Trophoblast cell (in vitro differentiated cells and primary cell): ENCODE results near the gene C1orf167.

Source experiments
- DNase-seq, 2 donors: peaks; one replicate each; pipeline ENCODE4 v3.0.0-alpha.2; 2016
- H2AFZ ChIP-seq: 2 replicates; pipeline ENCODE4 v1.6.1; 2013; ENCODE audit warnings: low read length, moderate library complexity, mild to moderate bottlenecking; ENCODE audit not compliant: insufficient read depth, poor library complexity
- H2AK5ac ChIP-seq: 2 replicates; pipeline ENCODE4 v1.6.1; 2013; ENCODE audit warnings: mild to moderate bottlenecking, low read length
- H2BK120ac ChIP-seq: 2 replicates; pipeline ENCODE4 v1.6.1; 2013; ENCODE audit warnings: low read length, mild to moderate bottlenecking, moderate library complexity; ENCODE audit not compliant: insufficient read depth, poor library complexity
- H2BK12ac ChIP-seq: 2 replicates; pipeline ENCODE4 v1.6.1; 2013; ENCODE audit warnings: mild to moderate bottlenecking, low read length, moderate library complexity
- H2BK5ac ChIP-seq: 2 replicates; pipeline ENCODE4 v1.6.1; 2013; ENCODE audit warnings: low read length, low read depth, moderate library complexity, mild to moderate bottlenecking; ENCODE audit not compliant: poor library complexity
- H3K14ac ChIP-seq: 2 replicates; pipeline ENCODE4 v1.6.1; 2013; ENCODE audit warnings: mild to moderate bottlenecking, low read length
- H3K18ac ChIP-seq: 2 replicates; pipeline ENCODE4 v1.6.1; 2013; ENCODE audit warnings: mild to moderate bottlenecking, low read length
- H3K23ac ChIP-seq: 2 replicates; pipeline ENCODE4 v1.6.1; 2013; ENCODE audit warnings: low read length
- H3K27ac ChIP-seq: 2 replicates; pipeline ENCODE4 v1.5.1; 2013; ENCODE audit warnings: low read depth, mild to moderate bottlenecking, inconsistent platforms, low read length, moderate library complexity
- H3K27me3 ChIP-seq: 2 replicates; pipeline ENCODE4 v1.6.1; 2013; ENCODE audit warnings: inconsistent platforms, mild to moderate bottlenecking, low read length, moderate library complexity; ENCODE audit not compliant: insufficient read depth
- H3K36me3 ChIP-seq, 2 experiments: 1 replicate in 1 of 2; 2 replicates in 1 of 2; pipeline ENCODE4 v1.6.1; 2013; ENCODE audit warnings: low read length in 2 of 2, mild to moderate bottlenecking in 2 of 2, moderate library complexity in 1 of 2; ENCODE audit not compliant: insufficient read depth in 2 of 2, control insufficient read depth in 1 of 2
- H3K4ac ChIP-seq: 2 replicates; pipeline ENCODE4 v1.6.1; 2013; ENCODE audit warnings: low read depth, mild to moderate bottlenecking, low read length, moderate library complexity
- H3K4me1 ChIP-seq, 2 experiments: 1 replicate in 1 of 2; 2 replicates in 1 of 2; pipeline ENCODE4 v1.6.1; 2013; ENCODE audit warnings: low read length in 2 of 2, mild to moderate bottlenecking in 2 of 2, moderate library complexity in 1 of 2; ENCODE audit not compliant: insufficient read depth in 2 of 2, control insufficient read depth in 1 of 2
- H3K4me2 ChIP-seq: 2 replicates; pipeline ENCODE4 v1.6.1; 2013; ENCODE audit warnings: inconsistent platforms, mild to moderate bottlenecking, low read length, moderate library complexity
- H3K4me3 ChIP-seq: 2 replicates; pipeline ENCODE4 v1.5.1; 2013; ENCODE audit warnings: mild to moderate bottlenecking, low read depth, low read length, inconsistent platforms
- H3K79me1 ChIP-seq: one replicate; pipeline ENCODE4 v1.6.1; 2013; ENCODE audit warnings: low read length
- H3K79me2 ChIP-seq: 2 replicates; pipeline ENCODE4 v1.6.1; 2013; ENCODE audit warnings: low read length, mild to moderate bottlenecking; ENCODE audit not compliant: control insufficient read depth, insufficient read depth, poor library complexity
- H3K9ac ChIP-seq: 2 replicates; pipeline ENCODE4 v1.6.1; 2013; ENCODE audit warnings: mild to moderate bottlenecking, low read length
- H3K9me3 ChIP-seq: 2 replicates; pipeline ENCODE4 v1.6.1; 2013; ENCODE audit warnings: low read depth, mild to moderate bottlenecking, control low read depth, inconsistent platforms, low read length; ENCODE audit not compliant: insufficient read depth
- H4K12ac ChIP-seq: 2 replicates; pipeline ENCODE4 v1.6.1; 2013; ENCODE audit warnings: low read depth, mild to moderate bottlenecking, low read length, moderate library complexity
- H4K8ac ChIP-seq: 2 replicates; pipeline ENCODE4 v1.6.1; 2013; ENCODE audit warnings: low read depth, mild to moderate bottlenecking, low read length, moderate library complexity
- H4K91ac ChIP-seq: one replicate; pipeline ENCODE4 v1.6.1; 2013; ENCODE audit warnings: low read depth, mild to moderate bottlenecking, low read length, moderate library complexity
- WGBS: extraction: QIAGEN DNeasy Blood & Tissue Kit; methylation state at CpG from one replicate; pipeline ENCODE4 v1.1.7; 2013; ENCODE audit warnings: missing lambda C conversion rate; ENCODE audit not compliant: insufficient read length, insufficient coverage; ENCODE audit errors: extremely low coverage; 5-methylcytosine and 5-hydroxymethylcytosine counted together

The C1orf167 gene

GRCh38 chr1:11805422-11806306, 43.7 kb downstream of the C1orf167 start, which contains the start of the genes CLCN6 and MTHFR:
TSS of gene CLCN6 (plus strand) at chr1:11806191. CDS start at chr1:11806263, 72 bp downstream.
TSS of gene MTHFR (minus strand) at chr1:11805964. CDS start at chr1:11803116, 2,848 bp downstream.
- peak within 1 kb of the TSS; percentile 98 for H4K8ac ChIP-seq
- peaks cover 14% of the 10 kb centered on the region for H3K79me2 ChIP-seq
- peaks cover 15 to 21% of the 10 kb centered on the region in 2 experiments for H3K36me3 ChIP-seq
- WGBS = no CpG with 5 or more reads among the region's 72 CpGs
- H3K9me3 ChIP-seq = peaks cover 2% of the 10 kb centered on the region
- peak within 1 kb of the TSS; percentile 98 for H2AK5ac ChIP-seq
- peak within 1 kb of the TSS; percentile 80 for H3K9ac ChIP-seq
- H3K4ac ChIP-seq = peak within 1 kb of the TSS; percentile 93
- H3K14ac ChIP-seq = peak within 1 kb of the TSS; percentile 96
- H2BK12ac ChIP-seq = peak within 1 kb of the TSS; percentile 89
- peak within 1 kb of the TSS; percentile 98 for H3K27ac ChIP-seq
- DNase-seq = peak; percentile 99 to 100
- H2BK5ac ChIP-seq = peak within 1 kb of the TSS; percentile 98
- H2AFZ ChIP-seq = peak within 1 kb of the TSS; percentile 95
- peak within 1 kb of the TSS; percentile 98 for H4K91ac ChIP-seq
- peak within 1 kb of the TSS; percentile 95 for H3K4me2 ChIP-seq
- peak within 1 kb of the TSS; percentile 98 for H3K18ac ChIP-seq
- no peaks in the 10 kb centered on the region for H3K27me3 ChIP-seq
- peak within 1 kb of the TSS; percentile 96 for H2BK120ac ChIP-seq
- peak within 1 kb of the TSS; percentile 94 for H3K4me3 ChIP-seq
- no peak within 1 kb of the TSS for H3K23ac ChIP-seq
- H3K79me1 ChIP-seq = peaks cover 29% of the 10 kb centered on the region
- H4K12ac ChIP-seq = peak within 1 kb of the TSS; percentile 96
- peaks cover 24 to 30% of the 10 kb centered on the region in 2 experiments for H3K4me1 ChIP-seq

DNA sequence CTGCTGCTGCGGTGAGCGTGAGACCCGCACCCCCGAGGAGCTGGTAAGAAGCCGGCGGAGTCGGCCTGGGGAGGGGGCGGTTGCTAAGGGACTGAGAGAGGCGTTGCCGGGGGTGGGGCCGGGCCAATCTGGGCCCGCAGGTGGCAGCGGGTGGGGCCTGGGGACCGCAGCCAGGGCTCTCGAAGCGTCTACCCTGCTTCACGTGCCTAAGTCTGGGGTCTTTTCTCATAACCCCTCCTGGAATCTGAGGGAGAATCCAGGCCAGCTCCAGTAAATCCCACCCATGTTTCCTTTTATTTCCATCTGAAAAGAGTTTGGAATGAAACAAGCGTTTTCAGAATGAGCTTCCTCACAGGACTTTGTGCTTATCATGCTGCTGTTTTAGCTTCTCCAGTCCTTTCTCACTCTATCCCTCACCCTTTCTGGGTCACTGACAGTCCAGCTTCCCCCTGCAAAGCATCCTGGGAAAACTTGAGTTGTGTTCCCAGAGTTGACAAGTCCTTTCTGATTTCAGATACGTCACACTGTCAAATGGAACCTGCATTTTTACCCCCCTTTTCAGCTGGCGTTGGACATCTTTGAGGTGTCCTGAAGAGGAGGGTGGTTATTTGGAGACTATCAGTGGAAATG, 44.4 kb downstream of the C1orf167 start:
- H3K79me1 ChIP-seq = peaks cover 29% of the 10 kb centered on the region
- H3K23ac ChIP-seq = no peak overlapping the region
- peak overlapping the region; percentile 98 for H4K8ac ChIP-seq
- H3K9me3 ChIP-seq = peaks cover 2% of the 10 kb centered on the region
- no peaks in the 10 kb centered on the region for H3K27me3 ChIP-seq
- H3K4me2 ChIP-seq = peak overlapping the region; percentile 66
- peak overlapping the region; percentile 94 for H3K4me3 ChIP-seq
- peak overlapping the region; percentile 97 for H4K91ac ChIP-seq
- peak in 1 of 2 donors; percentile 65 for DNase-seq
- peaks cover 14% of the 10 kb centered on the region for H3K79me2 ChIP-seq
- peak overlapping the region; percentile 46 for H2BK12ac ChIP-seq
- peaks cover 14 to 19% of the 10 kb centered on the region in 2 experiments for H3K36me3 ChIP-seq
- peak overlapping the region; percentile 93 for H3K4ac ChIP-seq
- H3K14ac ChIP-seq = peak overlapping the region; percentile 96
- H2BK120ac ChIP-seq = peak overlapping the region; percentile 96
- peak overlapping the region; percentile 80 for H3K9ac ChIP-seq
- no CpG with 5 or more reads among the region's 20 CpGs for WGBS
- H2AFZ ChIP-seq = peak overlapping the region; percentile 95
- peaks cover 24 to 25% of the 10 kb centered on the region in 2 experiments for H3K4me1 ChIP-seq
- peak overlapping the region; percentile 97 for H3K27ac ChIP-seq
- peak overlapping the region; percentile 96 for H4K12ac ChIP-seq
- H3K18ac ChIP-seq = peak overlapping the region; percentile 98
- peak overlapping the region; percentile 98 for H2BK5ac ChIP-seq
- peak overlapping the region; percentile 49 for H2AK5ac ChIP-seq

DNA sequence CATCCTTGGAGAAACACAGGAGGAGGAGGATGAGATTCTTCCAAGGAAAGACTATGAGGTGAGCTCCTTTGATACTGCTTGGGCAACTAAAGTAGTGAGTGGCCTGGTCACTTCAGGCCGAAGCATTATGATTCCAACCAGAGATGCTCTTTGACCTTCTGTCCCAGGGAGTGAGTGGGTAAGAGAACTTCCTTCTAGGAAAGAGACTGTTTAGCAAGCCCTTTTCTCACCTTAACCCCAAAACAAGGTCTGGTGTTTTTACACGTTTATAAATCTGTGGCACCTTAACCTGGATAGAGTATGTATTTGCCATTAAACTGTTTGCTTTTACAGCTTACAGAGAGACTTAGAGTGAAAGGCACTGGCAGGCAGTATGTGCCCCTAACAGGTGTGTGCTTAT, 45.1 kb downstream of the C1orf167 start:
- Histone ChIP-seq H3K4ac (peak overlapping the region; percentile 93), H3K36me3 (peaks cover 19 to 25% of the 10 kb centered on the region in 2 experiments), H3K27me3 (no peaks in the 10 kb centered on the region), H3K23ac (no peak overlapping the region), H3K9ac (no peak overlapping the region), H3K9me3 (peaks cover 2% of the 10 kb centered on the region), H2AFZ (no peak overlapping the region), H3K4me2 (peak overlapping the region; percentile 66), H4K91ac (no peak overlapping the region), H3K4me1 (peaks cover 24 to 25% of the 10 kb centered on the region in 2 experiments), H2AK5ac (no peak overlapping the region), H3K79me2 (peaks cover 14% of the 10 kb centered on the region), H4K8ac (no peak overlapping the region), H4K12ac (no peak overlapping the region), H2BK5ac (no peak overlapping the region), H2BK120ac (no peak overlapping the region), H3K27ac (no peak overlapping the region), H2BK12ac (no peak overlapping the region), H3K18ac (no peak overlapping the region), H3K79me1 (peaks cover 29% of the 10 kb centered on the region), H3K4me3 (no peak overlapping the region), H3K14ac (no peak overlapping the region)
- WGBS = no CpG with 5 or more reads among the region's 2 CpGs
- DNase-seq = no peak

- no peak for DNase-seq
- H3K9ac ChIP-seq = no peak overlapping the region
- H3K9me3 ChIP-seq = no peaks in the 10 kb centered on the region
- no peak overlapping the region for H3K27ac ChIP-seq
- H3K14ac ChIP-seq = no peak overlapping the region
- no peak overlapping the region for H3K4me2 ChIP-seq
- H3K4ac ChIP-seq = no peak overlapping the region
- no peak overlapping the region for H4K12ac ChIP-seq
- H3K18ac ChIP-seq = no peak overlapping the region
- H4K8ac ChIP-seq = no peak overlapping the region
- H3K27me3 ChIP-seq = no peaks in the 10 kb centered on the region
- H3K79me2 ChIP-seq = no peaks in the 10 kb centered on the region
- H2BK5ac ChIP-seq = no peak overlapping the region
- peaks cover 49 to 50% of the 10 kb centered on the region in 2 experiments for H3K36me3 ChIP-seq
- H3K4me3 ChIP-seq = no peak overlapping the region
- WGBS = no CpG with 5 or more reads among the region's 5 CpGs
- no peak overlapping the region for H3K23ac ChIP-seq
- H3K79me1 ChIP-seq = no peaks in the 10 kb centered on the region
- H2BK120ac ChIP-seq = no peak overlapping the region
- peaks cover 0 to 3% of the 10 kb centered on the region in 2 experiments for H3K4me1 ChIP-seq
- H2BK12ac ChIP-seq = no peak overlapping the region
- H2AK5ac ChIP-seq = no peak overlapping the region
- H2AFZ ChIP-seq = no peak overlapping the region
- no peak overlapping the region for H4K91ac ChIP-seq
These were observed 51.0 kb downstream of the C1orf167 start for GRCh38 chr1:11813021-11813420.
